HG03039 (cell line): ENCODE data around the gene RRP7A.
"Not testable (repeated sequence)": the region's sequence is repeated elsewhere in the genome, so short reads cannot be mapped to it uniquely, and the experiment has no call there.

ENCODE experiments used
- ATAC-seq: cut with Tn5 transposase; IDR thresholded peaks from one replicate; pipeline ENCODE4 v1.9.1; 2021; ENCODE audit warnings: mild to moderate bottlenecking, moderate library complexity; ENCODE audit not compliant: unreplicated experiment

RRP7A gene

DNA sequence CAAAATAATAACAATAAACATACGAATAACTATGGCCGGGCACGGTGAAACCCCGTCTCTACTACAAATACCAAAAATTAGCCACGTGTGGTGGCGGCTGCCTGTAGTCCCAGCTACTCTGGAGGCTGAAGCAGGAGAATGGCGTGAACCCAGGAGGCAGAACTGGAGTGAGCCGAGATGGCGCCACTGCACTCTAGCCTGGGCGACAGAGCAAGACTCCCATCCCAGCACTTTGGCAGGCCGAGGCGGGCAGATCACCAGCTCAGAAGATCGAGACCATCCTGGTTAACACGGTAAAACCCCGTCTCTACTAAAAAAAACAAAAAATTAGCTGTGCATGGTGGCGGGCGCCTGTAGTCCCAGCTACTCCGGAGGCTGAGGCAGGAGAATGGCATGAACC, 17.0 kb upstream of the RRP7A start:
- ATAC-seq = not testable (repeated sequence)

DNA sequence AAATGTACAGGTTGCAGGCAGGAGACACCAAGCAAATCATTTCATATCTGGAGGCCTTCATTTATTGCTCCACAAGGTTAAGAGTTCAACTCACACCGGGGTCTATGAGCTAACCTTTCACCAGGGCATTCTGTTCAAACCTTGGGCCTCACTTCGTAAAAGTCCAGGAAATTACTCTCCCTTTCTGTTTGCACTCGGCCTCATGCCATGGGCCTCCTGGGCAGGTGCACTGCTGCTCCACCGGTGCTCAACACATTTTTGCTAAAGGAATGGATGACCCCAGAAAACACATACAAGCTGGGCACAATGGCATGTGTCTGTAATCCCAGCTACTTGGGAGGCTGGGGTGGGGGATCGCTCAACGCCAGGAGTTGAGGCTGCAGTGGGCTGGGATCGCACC, 16.6 kb upstream of the RRP7A start:
- no peak for ATAC-seq

DNA sequence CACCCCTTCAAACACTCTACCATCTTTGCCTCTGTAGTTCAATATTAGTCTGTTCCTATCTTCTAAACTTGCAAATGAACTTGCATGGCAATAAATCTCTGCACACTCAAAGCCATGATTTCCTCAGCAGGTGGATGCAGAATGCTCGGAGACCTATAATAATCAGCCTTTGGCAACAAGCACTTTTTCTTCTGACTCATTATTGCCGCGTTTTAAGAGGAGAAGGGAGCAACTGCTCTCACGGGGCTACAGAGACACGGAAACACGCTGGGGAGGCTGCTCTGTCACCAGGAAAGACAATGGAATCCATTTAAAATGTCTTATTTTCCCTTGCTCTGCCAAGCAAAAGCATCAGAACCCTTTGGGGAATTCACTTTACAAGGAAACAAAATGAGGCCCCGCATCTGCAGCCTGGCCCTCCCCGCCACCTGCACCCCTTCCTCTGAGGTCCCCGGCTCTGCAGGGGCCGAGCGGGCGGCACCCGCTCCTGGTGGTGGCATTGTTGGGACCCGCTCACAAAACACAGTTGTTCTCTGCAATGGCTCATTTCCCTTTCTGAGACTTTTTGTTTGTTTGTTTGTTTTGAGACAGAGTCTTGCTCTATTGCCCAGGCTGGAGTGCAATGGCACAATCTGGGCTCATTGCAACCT, 15.6 kb upstream of the RRP7A start:
- not testable (repeated sequence) for ATAC-seq

DNA sequence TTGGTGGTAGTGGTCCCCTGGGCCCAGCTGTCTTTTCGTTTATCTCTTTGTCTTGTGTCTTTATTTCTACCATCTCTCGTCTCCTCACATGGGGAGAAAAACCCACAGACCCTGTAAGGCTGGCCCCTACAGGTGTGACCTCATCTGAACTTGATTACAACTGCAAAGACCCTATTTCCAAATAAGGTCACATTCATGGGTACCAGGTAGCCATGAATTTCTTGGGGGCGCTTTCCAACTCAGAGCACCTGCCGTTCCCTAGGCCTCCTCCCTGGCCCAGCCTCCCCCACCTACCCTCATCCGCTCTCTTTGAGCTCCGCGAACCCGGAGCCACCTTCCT, 14.0 kb upstream of the RRP7A start:
- no peak for ATAC-seq

DNA sequence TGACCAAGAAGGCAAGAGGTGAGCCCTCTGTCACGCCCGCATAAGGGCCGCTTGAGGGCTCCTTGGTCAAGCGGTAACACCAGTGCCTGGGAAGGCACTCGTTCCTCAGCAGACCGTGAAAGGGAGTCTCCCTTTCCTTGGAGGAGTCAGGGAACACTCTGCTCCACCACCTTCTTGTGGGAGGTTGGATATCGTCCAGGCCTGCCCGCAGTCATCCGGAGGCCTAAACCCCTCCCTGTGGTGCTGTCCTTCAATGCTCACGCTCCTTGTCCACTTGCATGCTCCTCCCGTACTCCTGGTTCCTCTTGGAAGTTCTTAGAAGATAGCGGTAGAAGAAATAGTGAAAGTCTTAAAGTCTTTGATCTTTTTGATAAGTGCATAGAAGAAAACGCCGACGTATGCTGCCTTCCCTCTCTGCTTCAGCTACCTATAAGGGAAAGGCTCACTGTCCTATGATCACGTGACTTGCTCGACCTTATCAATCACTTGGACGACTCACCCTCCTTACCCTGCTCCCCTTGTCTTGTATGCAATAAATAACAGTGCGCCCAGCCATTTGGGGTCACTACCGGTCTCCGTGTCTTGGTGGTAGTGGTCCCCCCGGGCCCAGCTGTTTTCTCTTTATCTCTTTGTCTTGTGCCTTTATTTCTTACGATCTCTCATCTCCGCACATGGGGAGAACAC, 11.9 kb upstream of the RRP7A start:
- ATAC-seq = not testable (repeated sequence)

DNA sequence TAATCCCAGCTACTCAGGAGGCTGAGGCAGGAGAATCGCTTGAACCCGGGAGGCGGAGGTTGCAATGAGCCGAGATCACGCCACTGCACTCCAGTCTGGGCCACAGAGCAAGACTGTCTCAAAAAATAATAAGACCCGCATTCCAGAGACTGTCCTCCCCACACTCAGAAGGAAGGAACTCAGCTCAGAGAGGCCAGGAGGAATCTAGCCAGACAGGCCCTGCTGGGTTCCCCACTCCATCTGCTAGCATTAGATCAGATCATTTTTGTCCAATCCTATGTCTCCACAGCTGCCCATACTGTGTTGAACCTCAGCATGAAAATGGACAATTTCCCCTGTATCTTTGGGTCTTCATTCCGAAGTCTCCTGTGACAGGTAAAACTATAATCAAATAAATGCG, 9.8 kb upstream of the RRP7A start:
- ATAC-seq = not testable (repeated sequence)

DNA sequence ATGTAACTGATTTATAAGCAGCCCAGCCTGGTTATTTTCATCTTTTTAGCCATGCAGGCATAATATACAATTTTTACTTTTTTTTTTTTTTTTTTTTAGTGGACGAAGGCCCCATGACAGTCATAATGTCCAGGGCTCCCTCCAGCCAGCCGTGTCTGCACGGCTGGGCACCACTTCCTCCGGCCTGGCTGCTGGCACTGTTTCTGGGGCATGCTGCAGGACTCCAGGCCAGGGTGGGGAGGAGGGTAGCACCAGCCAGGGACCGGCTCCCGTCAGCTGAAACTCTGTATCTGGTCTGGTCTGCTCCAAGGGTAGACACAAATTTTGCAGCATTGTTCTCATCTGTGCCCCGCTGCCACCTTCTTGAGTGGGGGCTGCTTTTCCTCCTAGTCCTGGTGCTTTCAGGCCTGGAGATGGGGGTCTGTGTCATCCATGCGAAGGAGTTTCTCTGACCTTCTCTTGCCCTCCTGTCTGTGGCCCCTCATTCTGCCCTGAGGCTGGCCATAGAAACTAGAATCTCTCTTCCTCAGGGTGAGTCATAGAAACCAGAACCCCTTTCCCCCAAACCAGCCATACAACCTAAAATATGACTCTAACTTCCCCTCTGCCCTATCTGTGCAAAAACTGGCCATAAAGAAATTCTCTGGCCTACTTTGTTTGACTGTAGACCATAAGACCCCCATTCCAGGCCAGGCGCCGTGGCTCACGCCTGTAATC, 9.2 kb upstream of the RRP7A start:
- no peak for ATAC-seq

DNA sequence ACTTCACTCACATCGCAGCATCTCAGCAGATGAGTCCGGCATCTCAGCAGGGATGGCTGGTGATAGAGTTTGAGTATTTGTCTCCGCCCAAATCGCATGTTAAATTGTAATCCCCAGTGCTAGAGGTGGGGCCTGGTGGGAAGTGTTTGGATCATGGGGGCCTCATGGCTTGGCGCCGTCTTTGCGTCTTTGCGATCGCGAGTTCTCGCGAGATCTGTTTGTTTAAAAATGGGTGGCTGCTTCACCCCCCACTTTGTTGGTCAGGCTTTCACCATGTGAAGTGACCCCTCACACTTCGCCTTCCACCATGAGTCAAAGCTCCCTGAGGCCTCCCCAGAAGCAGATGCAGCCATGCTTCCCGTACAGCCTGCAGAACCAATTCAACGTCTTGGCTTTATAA, 3.0 kb upstream of the RRP7A start:
- ATAC-seq = no peak

DNA sequence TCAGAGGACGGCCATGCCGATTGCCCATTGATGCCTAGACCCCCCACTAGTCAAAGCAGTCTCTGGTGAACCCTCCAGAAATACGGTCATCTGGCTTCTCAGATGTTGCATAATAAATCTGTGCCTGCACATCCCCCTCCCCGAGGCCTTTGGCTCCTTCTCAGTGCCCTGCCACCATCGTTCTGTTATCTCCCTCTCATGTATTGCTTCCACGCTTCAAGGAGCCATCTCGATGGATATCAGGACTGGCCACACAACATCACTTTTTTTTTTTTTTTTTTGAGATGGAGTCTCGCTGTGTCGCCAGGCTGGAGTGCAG, 1.6 kb upstream of the RRP7A start:
- ATAC-seq = no peak

DNA sequence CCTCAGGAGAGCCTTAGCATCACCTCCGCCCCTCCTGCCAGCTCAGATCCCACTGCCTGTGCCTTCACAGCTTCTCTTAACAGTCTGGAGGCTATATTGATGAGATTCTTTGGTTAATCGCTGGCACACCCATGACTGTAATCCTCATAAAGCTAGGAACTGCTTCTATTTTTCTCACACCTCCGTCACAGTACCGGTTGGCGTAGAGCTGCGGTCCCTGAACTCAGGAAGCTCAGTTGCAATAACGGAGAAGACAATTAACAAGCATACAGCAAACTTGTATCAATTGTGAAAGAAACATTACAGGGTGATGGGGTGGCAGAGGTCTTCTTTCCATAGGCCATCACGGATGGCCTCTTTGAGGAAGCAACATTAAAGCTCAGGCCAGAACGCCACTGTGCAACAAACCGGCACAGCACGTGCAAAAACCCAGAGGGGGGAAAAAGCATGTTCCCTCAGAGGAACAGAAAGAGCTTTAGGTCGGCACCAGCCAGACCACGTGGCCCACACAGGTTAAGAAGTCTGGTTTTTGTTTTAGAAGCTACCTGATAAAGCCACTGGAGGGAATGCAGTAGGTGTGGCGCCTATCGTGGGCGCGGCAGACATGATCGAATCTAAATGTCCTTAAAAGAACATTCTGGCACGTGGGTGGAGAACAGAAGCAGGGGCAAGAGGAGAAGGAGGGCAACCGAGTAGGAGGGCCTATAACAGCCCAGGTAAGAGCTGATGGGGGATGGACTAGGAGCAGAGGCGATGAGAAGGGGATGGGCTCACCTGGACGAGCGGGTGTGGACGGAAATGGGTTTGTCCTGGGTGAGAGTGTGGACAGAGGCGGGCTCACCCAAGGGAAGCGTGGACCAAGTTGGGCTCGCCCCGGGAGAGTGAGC, 715 bp downstream of the RRP7A start:
- not testable (repeated sequence) for ATAC-seq

DNA sequence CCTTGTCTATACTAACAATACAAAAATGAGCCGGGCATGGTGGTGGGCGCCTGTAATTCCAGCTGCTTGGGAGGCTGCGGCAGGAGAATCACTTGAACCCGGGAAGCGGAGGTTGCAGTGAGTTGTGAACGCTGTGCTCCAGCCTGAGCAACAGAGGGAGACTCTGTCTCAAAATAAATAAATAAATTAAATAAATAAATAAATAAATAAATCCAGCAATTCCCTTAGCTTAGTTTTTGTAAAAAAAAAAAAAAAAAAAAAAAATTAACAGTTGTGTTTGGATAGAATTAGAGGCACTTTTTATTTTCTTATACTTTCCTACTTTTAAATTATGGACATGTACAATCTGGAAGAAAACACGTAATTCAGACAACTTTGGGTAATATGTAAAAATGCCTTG, 2.5 kb downstream of the RRP7A start:
- not testable (repeated sequence) for ATAC-seq

DNA sequence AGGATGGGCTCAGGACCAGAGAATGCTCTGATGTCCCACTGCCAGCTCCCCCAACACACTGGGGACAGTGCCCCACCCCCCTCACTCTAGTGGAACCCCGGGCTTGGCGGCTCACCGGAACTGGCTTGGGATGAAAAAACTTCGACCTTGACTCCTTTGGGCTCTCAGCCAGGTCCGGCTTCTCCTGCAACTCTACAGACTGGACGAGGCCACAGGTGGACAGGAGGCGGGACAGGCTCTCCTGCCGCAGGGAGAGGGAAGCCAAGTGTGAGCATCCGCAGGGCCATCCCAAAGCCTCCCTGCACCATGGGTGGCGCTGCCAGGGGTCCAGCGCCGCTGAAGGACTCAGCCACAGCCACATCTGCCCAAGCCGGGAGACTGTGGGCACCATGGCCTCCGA, 3.7 kb downstream of the RRP7A start:
- no peak for ATAC-seq

DNA sequence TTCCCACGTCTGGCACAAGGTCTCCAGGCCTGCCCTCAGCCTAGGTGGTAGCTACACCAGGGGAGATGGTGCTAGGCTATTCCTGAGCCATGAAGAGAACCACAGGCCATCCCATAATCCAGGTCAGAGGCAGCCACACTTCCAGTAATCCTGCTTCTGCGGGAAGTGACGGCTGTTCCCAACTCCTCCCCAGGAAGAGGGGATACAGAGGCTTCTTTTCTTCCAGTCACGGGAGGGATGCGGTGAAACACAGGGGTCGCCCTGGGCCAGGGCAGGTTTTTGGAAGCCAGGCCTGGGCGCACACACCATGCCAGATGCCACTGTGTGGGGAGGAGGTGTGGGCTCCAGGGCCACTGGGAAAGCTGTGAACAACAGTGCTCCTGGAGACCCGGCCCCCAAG, 4.3 kb downstream of the RRP7A start:
- ATAC-seq = not testable (repeated sequence)

DNA sequence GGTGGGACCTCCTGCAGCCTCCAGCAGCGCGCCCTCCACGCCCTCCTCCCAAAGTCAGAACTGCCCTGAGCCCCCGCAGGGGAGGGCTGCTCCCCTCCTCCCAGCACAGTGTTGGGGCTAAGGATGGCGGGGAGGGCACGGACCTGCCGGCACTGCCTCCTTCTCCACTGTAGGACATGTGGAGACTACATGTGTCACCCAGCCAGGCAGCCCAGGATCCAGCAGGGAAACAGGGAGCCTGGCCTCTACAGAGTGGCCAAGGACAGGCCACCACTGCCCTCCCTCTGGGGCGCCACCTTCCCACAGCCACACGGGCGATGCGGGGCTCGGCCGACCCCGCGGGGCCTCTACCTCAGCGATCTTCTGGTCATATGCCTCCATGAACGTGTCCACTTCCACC, 5.3 kb downstream of the RRP7A start:
- ATAC-seq = not testable (repeated sequence)

DNA sequence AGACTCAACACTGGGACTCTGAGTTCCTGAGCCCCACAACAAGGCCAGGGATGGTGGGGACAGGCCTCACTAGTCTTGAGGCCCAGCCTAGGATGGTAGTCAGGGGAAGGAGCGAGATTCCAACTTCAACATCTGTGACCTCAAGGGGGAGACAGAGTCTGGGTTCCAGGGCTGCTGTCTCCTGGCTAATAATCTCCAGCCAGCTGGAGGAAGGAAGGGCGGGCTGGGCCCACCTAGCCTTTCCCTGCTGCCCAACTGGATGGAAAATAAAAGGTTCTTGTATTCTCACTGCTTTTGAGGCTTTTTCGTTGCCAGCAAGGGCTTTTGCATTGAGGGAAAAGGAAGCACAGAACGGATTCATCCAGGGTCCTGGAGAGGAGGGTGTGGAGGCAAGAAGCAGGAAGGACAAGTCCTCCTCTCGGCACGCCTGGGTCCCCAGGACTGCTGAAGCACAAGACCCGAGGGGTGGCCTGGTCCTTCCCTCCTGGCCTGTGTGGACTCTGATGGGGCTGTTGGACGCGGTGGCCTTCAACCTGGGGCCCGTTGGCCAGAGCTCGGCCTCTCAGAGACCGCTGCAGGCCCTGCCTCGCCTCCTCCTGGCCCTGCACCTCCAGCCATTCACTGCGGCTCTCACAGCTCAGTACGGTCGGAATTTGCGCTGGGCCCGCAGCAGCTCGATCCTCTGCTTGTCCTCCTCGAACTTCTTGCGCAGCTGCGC, 7.2 kb downstream of the RRP7A start:
- ATAC-seq = not testable (repeated sequence)

DNA sequence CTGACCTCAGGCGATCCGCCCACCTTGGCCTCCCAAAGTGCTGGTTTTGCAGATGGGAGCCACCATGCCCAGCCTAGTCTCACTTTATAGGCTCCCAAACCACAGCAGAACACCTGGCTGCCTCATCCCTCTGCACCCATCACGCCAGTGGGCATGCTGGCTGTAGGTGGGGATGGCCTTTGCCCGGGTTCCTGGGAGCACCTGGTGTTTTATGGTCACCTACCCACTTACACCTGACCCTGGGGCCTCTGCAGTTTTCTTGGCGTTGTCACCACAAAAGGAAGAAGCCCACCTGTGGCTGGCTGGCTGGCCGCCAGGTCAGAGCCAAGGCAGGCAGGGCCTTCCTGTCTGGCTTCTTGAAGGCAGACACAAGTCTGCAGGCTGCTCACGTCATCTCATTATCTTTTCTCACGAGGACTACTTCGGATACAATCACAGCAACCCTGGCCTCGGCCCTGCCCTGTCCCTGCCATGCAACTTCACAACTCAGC, 8.2 kb downstream of the RRP7A start:
- ATAC-seq = no peak

DNA sequence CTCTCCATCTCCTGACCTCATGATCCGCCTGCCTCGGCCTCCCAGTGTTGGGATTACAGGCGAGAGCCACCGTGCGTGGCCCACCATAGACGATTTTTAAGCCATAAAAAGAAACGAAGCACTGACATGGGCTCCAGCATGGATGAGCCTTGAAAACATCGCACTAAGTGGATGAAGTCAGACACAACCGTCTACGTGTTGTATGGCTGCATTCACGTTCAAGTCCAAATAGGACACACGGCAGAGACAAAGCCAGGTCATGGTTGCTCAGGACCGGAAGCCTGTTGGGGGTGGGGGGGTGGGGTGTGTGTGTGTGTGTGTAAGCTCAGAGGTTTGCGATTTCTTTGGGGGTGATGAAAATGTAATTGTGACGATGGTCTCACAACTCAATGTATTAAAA, 10.0 kb downstream of the RRP7A start:
- ATAC-seq = no peak

DNA sequence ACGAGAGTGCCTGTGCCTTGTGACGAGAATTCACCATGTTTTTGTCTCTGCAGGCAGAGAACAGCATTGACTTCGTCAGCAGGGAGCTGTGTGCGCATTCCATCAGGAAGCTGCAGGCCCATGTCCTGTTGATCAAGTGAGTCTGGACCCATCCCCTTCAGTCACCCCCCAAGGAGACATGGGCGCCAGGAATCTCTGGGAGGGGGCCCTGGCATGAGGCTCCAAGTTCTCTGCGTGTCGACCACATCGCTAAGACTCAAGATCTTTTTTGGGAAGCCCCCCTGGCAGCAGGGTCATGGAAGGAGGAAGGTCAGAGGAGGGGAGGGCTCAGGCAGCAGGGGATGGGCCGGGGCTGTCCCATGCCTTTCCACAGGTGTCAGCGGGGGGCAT, 10.6 kb downstream of the RRP7A start:
- ATAC-seq = not testable (repeated sequence)

DNA sequence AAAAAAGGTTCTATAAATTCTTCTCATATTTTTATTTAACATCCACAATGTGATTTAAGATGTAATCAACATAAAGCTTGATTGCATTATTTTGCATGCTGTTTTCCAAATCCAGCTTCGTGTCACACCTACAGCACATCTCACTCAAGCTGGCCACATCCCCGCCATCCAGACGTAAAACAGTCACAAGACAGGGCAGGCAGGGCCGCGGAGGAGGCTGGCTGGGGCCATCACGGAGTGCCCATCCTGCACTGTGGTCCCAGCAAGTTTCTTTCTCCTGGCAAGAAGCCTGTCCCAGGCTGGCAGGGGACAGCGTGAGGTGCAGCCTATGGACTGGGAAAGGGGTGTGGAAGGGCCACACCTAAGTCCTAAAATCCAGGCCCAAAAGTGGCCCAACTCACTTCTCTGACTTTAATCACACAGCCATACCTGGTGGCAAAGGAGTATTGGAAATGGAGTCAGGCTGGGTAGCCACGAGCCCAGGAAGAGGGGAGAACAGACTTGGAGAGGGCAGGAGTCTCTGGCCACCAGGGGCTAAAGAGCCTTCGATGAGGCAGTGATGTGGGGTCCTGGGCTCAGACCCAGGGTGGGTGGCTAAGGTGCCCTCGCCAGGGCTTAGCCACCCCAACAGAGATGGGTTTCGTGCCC, 11.1 kb downstream of the RRP7A start:
- ATAC-seq = not testable (repeated sequence)

DNA sequence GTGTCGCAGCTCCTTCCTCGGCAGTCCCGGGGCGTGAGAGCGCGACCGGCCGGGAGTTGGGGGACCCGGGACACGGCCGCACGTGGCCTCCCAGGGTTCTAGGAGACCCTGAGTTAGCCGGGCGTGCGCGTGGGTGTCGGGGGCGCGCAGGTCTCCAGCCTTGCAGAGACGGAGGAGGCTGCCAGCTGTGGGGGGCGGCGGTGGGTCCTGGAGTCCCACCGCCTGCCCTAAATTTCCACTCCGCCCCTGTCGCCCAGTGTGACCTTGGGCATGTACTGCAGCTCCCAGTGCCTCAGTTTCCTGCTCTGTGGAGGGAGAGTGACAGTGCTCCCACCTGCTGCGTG, 18.8 kb downstream of the RRP7A start:
- peak; percentile 22 for ATAC-seq
